GM19463 (cell line): ENCODE measurements around the gene IP6K2.

ENCODE experiments used
- ATAC-seq: cut with Tn5 transposase; IDR thresholded peaks from one replicate; pipeline ENCODE4 v1.9.1; 2021; ENCODE audit warnings: mild to moderate bottlenecking, moderate library complexity; ENCODE audit not compliant: unreplicated experiment

IP6K2 gene

GRCh38 chr3:48692551-48692950, 24.5 kb downstream of the IP6K2 start:
- no peak for ATAC-seq

DNA sequence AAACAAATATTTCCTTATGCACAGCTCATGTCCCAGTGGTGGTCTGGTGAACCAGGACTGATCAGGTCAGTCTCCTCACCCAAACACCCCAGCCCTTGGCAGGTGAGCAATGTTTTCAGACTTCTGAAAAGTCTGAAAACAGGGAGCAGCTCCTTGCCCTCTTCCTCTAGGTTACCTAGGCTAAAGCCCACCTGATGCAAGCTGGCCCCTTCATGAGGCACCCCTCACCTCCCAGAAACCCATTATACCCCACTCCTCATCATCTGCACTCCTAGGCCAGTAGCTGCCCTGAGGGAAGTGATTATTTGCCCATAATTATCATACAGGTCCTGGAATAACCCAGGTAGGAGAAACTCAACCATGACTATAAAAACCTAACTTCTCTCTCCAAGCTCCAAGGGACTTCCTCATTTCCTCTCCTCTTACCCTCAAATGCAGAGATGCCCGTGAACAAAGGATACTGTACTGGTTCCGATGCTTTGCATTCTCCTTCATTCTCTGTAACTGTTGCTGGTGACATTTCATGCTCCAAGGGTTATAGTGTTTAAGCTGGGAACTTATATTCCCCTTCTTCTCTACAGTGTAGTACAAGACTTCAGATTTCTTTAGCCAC, 26.1 kb downstream of the IP6K2 start:
- no peak for ATAC-seq

- no peak for ATAC-seq
Measured at GRCh38 chr3:48689384-48689783, 27.6 kb downstream of the IP6K2 start.

GRCh38 chr3:48688737-48689075, 28.3 kb downstream of the IP6K2 start:
- ATAC-seq, result no peak

- ATAC-seq, result no peak
Measured at GRCh38 chr3:48688032-48688736, 28.8 kb downstream of the IP6K2 start.

DNA sequence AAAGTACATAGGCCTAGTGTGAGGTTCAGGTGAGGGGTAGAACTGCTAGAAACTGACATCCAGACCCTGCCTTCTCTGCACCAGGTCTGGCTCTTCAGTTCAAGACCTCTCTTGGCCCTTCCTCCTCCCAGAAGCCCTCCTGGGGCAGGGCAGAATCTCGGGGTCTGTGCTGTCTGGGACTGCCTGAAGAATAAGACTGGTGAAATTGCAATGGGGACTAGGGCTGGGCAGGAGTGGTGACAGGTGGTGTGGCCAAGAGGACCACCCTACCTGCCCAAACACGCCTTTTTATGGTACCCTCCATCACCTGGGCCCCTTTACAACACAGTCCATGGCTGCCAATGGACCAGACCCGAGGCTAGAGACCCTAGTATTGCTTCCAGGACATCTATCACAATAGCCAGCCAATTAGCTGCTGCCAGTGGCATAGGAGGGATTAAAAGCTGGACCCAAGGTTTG, 29.8 kb downstream of the IP6K2 start:
- no peak for ATAC-seq

DNA sequence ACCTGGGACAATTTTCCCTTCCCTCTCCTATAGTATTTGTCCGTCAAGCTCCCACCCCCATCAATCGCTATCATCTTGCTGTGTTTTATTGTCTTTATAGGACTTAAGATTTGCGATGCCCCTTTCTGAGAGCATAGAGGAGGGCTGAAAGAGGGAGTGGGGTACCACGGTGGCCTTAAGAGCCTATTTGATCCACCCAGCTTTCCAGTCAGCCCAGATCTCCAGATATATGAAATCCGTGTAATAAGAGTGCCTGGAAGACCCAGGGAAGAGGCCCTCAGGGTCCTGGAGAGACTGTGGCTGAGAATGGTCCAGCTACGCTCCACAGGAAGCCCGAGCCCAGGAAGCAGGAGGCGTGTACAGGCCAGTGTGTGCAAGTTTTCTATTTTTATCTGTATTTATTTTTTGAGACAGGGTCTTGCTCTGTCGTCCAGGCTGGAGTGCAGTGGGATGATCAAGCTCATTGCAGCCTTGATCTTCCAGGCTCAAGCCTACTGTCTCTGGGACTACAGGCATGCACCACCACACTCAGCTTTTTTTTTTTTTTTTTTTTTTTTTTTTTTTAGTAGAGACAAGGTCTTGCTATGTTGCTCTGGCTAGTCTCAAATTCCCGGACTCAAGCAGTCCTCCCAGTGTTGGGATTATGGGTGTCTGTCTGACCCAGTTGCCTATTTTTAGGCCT, 30.3 kb downstream of the IP6K2 start:
- ATAC-seq, result no peak

GRCh38 chr3:48685603-48686511, 31.2 kb downstream of the IP6K2 start, which contains the start of gene NCKIPSD:
Gene NCKIPSD, minus strand, starts transcription at chr3:48685915. Its CDS starts 108 bp downstream, at chr3:48685807.
- peak; percentile 83 for ATAC-seq

- no peak for ATAC-seq
Measured at GRCh38 chr3:48685293-48685602, 31.8 kb downstream of the IP6K2 start.

DNA sequence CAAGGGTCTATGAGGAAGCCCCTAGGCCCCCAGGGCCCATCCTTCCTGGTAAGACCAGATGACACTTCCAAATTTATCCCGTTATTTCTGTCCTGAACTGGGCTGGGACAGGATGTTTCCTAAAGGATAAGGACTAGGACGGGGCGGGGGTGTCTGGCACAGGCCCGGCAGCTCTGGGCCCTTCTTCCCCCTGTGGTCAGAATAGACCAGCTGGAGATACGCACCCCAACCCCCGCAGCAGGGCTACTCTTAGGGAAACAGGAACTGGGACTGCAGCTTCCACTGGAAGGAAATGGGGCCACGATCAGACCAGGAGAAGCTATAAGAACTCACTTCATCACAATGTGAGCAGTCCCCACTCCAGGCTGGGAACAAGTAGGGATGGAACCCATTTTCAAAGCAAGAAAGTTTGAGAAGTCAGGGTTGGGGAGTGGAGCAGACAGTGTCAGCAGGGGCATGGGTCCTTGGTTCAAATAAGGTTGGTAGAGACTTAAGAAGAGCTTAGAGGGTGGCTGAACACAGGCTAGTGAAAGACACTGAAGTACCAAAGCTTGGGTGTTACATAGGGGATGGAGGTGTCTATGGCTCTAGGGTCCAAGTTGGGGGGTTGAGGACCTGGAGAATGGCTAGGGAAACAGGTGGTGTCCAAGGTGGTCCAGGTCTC, 32.4 kb downstream of the IP6K2 start:
- ATAC-seq, result no peak

DNA sequence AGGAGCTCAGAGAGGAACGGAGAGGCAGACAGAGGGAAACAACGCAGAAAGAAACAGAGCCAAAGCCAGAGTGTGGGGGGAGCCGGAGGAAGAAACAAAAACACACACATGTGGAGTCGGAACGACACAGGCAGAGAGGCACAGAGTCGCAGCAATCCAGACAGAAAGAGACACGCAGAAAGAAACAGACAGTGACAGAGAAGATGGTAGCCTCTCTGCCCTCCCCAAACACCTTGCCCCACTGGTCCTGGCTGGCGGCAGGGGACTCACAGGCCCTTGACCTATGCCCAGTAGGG, 33.0 kb downstream of the IP6K2 start:
- no peak for ATAC-seq

DNA sequence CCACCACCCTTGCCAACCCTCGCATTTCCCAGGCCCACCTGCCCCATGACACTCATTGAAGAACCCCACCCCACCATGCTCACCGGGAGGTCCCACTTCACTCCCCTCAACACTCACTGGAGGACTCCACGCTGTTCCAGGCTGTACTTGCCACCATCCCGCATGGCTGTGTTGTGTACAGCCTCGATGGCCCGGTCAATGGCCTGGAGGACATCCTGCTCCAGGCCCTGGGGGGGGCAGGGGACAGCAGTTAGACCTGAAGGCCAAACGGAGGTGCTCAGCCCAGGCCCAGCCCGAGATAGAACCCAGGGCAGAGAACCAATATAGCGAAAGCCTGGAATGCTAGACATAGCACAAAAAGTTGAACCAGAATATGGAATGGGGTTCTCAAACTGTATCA, 34.2 kb downstream of the IP6K2 start:
- no peak for ATAC-seq

GRCh38 chr3:48681974-48682610, 34.9 kb downstream of the IP6K2 start:
- ATAC-seq, result no peak

GRCh38 chr3:48681541-48681880, 35.5 kb downstream of the IP6K2 start:
- ATAC-seq, result no peak

DNA sequence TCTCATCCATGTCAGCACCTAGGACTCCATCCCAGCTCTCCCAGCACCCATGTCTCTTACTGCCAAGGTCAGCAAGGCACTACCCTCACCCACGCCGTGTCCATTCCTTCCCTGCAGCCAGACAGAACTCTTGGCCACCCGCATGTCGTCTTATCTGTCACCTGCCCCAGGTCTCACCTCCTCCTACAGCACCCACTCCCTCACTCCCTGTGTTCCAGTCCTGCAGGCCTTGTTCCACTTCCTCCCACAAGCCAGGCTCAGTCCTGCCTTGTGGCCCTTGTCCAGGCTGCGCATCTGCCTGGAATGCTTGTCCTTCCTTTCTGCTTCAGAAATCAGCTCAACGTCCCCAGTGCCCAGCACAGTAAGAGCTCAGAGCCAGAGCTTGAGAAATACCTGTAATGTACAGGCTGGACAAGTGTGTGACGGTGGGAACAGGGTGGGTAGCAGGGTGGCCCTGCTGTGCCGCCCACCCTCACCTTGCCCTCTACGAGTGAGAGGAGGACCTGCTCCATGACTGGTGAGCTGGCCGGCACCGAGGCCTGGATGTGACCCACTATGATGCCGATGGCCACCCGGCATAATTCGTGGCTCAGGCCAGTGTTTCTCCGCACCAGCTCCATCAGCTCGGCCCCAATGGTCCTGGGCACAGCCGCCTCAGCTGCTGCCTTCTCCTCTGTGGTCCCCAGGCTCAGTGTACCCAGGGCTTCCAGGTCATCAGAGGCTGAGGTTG, 36.0 kb downstream of the IP6K2 start:
- no peak for ATAC-seq

- ATAC-seq, result no peak
Measured at GRCh38 chr3:48679411-48680391, 37.3 kb downstream of the IP6K2 start.

GRCh38 chr3:48678566-48679380, 38.2 kb downstream of the IP6K2 start:
- ATAC-seq, result no peak

DNA sequence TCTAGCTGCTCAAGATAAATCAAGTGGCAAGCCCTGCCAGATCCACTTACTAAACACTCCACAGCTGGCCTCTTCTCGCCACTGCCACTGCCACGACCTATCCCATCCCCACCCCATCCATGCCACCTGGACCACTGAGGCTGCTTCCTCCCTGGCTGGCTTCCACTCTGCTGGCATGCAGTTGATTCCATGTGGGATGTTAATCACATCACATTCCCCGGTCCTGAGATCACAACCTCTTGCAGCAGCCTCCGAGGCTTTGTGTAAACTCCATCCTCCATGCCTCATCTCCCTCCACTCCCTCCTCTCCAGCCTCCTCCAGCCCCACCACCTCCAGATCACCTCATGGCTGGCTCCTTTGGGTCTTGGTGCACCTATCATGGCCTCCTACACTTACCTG, 39.0 kb downstream of the IP6K2 start:
- ATAC-seq, result no peak
